ENCODE results near the gene ADGRG1. TPM values are rescaled to one million over a fixed set of nuclear protein-coding genes. Genes with fewer than 3 reads are reported as not detected.

Gene ADGRG1
- total RNA-seq, 2 donors from 2014 or later: 0.64 TPM

DNA sequence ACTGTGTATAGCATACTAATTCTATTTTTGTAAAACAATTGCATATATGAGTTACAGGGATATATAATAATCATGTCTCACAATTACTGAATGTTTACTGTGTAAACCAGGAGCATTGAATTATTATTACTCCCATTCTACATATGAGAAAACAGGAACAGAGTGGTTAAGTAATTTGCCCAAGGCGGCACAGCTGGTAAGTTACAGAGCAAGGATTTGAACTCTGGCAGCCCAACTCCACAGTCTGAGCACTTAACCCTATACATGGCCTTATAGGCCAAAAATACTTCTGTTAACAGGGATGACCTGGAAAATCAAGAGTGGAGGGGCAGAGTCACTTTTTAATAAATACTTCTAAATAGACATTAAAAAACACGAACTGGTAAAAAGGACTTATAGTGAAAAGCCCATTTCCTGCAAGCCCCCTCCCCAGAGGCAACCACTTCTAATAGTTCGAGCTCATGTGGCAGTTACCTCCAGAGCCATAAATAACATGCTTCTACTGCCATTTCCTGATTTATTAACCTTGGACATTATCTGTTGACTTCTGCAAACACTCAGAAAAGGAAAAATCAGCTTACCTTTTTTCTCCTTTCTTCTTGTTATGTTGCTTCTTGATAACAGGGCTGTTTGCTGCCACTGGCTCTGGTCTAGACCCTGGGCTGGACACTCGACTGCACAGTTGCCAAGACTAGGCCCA lies 22.1 kb upstream of the ADGRG1 start:
- DNase-seq: no peak
- Mint-ChIP-seq H3K9me3 (no peaks in the 10 kb centered on the region), H3K27ac (no peak overlapping the region), H3K27me3 (ENCODE audit: insufficient read depth) (peaks cover 4% of the 10 kb centered on the region), H3K4me1 (peaks cover 7% of the 10 kb centered on the region), H3K36me3 (ENCODE audit: low read depth) (no peaks in the 10 kb centered on the region), H3K4me3 (no peak overlapping the region)
- Histone ChIP-seq H3K9me3 (ENCODE audit: control insufficient read depth, low read length) (no peaks in the 10 kb centered on the region), H3K4me1 (ENCODE audit: control insufficient read depth, insufficient read depth, low read length) (peaks cover 3% of the 10 kb centered on the region), H3K9ac (ENCODE audit: extremely low read depth, low read length, poor library complexity, severe bottlenecking) (no peak overlapping the region), H3K36me3 (ENCODE audit: control insufficient read depth, insufficient read depth, low read length) (no peaks in the 10 kb centered on the region), H3K27ac (ENCODE audit: low read depth, low read length) (no peak overlapping the region), H3K4me3 (ENCODE audit: low read length) (no peak overlapping the region), H3K27me3 (ENCODE audit: control insufficient read depth, insufficient read depth, low read length, poor library complexity, severe bottlenecking) (no peaks in the 10 kb centered on the region)
- 94 to 95% methylated on average over 3 to 4 of the region's 4 CpGs for WGBS, 2 experiments (ENCODE audit: insufficient coverage in 1 of 2, insufficient read length in 1 of 2)
- TF ChIP-seq, protein P1, sequence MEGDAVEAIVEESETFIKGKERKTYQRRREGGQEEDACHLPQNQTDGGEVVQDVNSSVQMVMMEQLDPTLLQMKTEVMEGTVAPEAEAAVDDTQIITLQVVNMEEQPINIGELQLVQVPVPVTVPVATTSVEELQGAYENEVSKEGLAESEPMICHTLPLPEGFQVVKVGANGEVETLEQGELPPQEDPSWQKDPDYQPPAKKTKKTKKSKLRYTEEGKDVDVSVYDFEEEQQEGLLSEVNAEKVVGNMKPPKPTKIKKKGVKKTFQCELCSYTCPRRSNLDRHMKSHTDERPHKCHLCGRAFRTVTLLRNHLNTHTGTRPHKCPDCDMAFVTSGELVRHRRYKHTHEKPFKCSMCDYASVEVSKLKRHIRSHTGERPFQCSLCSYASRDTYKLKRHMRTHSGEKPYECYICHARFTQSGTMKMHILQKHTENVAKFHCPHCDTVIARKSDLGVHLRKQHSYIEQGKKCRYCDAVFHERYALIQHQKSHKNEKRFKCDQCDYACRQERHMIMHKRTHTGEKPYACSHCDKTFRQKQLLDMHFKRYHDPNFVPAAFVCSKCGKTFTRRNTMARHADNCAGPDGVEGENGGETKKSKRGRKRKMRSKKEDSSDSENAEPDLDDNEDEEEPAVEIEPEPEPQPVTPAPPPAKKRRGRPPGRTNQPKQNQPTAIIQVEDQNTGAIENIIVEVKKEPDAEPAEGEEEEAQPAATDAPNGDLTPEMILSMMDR (conservative IDR thresholded peaks at IDR 0.05): no peak

DNA sequence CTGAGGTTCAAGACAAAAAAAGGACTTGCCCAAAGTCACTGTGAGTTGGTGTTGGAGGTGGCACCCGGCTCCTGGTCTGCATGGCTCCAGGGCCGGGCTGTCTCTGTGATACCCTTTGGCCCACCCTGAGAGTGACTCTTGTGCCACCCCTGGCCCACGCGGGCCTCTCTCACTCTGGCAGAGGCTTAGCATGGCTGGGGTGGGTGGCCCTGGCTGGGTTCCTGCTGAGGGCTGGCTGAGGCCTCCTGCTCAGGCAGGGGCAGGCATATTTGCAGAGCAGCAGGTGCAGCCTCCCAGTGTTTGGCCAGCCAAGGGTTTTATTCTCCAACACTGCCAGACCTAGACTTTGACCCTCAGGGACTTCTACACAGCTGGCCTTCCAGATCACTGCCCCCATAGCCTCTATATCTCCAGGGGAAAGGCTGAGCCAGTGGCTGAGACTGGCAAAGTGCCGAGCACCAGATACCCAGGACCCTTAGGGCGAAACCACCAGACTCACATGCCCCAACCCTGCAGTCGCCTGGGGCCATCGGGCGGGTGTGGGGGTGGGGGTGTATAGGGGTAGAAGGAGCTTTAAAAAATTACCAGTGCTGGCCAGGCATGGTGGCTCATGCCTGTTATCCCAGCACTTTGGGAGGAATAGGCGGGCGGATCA lies 21.5 kb upstream of the ADGRG1 start:
- Histone ChIP-seq H3K36me3 (ENCODE audit: control insufficient read depth, insufficient read depth, low read length) (no peaks in the 10 kb centered on the region), H3K27ac (ENCODE audit: low read depth, low read length) (no peak overlapping the region), H3K4me3 (ENCODE audit: low read length) (no peak overlapping the region), H3K9ac (ENCODE audit: extremely low read depth, low read length, poor library complexity, severe bottlenecking) (no peak overlapping the region), H3K27me3 (ENCODE audit: control insufficient read depth, insufficient read depth, low read length, poor library complexity, severe bottlenecking) (no peaks in the 10 kb centered on the region), H3K4me1 (ENCODE audit: control insufficient read depth, insufficient read depth, low read length) (peaks cover 3% of the 10 kb centered on the region), H3K9me3 (ENCODE audit: control insufficient read depth, low read length) (no peaks in the 10 kb centered on the region)
- Mint-ChIP-seq H3K9me3 (no peaks in the 10 kb centered on the region), H3K4me3 (no peak overlapping the region), H3K27ac (no peak overlapping the region), H3K27me3 (ENCODE audit: insufficient read depth) (peaks cover under 1% of the 10 kb centered on the region), H3K4me1 (peaks cover 7% of the 10 kb centered on the region), H3K36me3 (ENCODE audit: low read depth) (no peaks in the 10 kb centered on the region)
- TF ChIP-seq, protein P1 (conservative IDR thresholded peaks at IDR 0.05): no peak
- WGBS, 2 experiments (ENCODE audit: insufficient coverage in 1 of 2, insufficient read length in 1 of 2): 76 to 80% methylated on average over 6 to 11 of the region's 11 CpGs
- peak; percentile 39 for DNase-seq

DNA sequence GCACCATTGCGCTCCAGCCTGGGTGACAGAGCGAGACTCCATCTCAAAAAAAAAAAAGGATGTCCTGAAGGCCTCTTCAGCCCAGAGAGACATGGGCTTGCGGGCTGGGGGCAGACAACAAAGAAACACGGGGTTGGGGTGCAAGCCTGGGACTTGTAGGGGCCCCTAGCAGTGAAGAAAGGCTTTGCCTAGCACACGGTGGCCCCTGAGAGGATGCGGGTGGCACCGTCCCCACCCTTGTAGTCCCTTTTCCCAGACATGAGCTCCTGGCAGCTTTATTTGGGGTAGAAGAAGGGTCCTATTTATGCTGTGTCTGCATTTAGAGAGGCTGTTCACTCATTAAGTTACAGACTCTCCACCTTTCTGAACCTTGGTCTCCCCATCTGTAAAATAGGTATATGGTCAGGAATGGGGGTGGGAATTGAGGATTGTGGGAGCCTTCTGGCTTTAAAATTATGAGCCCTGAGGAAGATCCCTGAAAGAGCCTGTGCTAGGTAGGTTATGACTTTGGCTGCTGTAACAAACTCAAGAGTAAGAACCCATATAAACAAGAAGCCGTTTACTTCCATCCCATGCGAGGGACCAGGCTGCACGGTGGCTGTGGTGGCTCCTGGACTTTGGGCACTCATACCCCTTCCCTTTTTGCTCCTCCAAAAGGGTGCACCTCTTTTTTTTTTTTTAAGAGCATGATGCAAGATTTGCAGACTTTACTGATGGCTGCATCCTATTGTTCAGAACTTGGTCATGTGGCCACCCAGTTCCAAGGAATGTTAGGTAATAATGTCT lies 20.6 kb upstream of the ADGRG1 start:
- Histone ChIP-seq H3K4me1 (ENCODE audit: control insufficient read depth, insufficient read depth, low read length) (peaks cover 3% of the 10 kb centered on the region), H3K36me3 (ENCODE audit: control insufficient read depth, insufficient read depth, low read length) (no peaks in the 10 kb centered on the region), H3K27ac (ENCODE audit: low read depth, low read length) (no peak overlapping the region), H3K9me3 (ENCODE audit: control insufficient read depth, low read length) (no peaks in the 10 kb centered on the region), H3K27me3 (ENCODE audit: control insufficient read depth, insufficient read depth, low read length, poor library complexity, severe bottlenecking) (no peaks in the 10 kb centered on the region), H3K4me3 (ENCODE audit: low read length) (no peak overlapping the region), H3K9ac (ENCODE audit: extremely low read depth, low read length, poor library complexity, severe bottlenecking) (no peak overlapping the region)
- Mint-ChIP-seq H3K27ac (no peak overlapping the region), H3K27me3 (ENCODE audit: insufficient read depth) (no peaks in the 10 kb centered on the region), H3K4me3 (no peak overlapping the region), H3K9me3 (no peaks in the 10 kb centered on the region), H3K4me1 (peaks cover 7% of the 10 kb centered on the region), H3K36me3 (ENCODE audit: low read depth) (no peaks in the 10 kb centered on the region)
- WGBS, 2 experiments (ENCODE audit: insufficient coverage in 1 of 2, insufficient read length in 1 of 2): 94 to 96% methylated on average over 9 to 10 of the region's 10 CpGs
- peak; percentile 29 for DNase-seq
- TF ChIP-seq, protein P1 (conservative IDR thresholded peaks at IDR 0.05): no peak

Measured in endodermal cell (in vitro differentiated cells).